ENCODE measurements around the gene KRT4. TPM values are rescaled to one million over a fixed set of nuclear protein-coding genes. Genes with fewer than 3 reads are reported as not detected.

Gene KRT4
- total and polyA plus RNA-seq, 2 donors (not counting 3 experiments of a cell fraction or from before 2014, with no cell fraction given), result not detected

DNA sequence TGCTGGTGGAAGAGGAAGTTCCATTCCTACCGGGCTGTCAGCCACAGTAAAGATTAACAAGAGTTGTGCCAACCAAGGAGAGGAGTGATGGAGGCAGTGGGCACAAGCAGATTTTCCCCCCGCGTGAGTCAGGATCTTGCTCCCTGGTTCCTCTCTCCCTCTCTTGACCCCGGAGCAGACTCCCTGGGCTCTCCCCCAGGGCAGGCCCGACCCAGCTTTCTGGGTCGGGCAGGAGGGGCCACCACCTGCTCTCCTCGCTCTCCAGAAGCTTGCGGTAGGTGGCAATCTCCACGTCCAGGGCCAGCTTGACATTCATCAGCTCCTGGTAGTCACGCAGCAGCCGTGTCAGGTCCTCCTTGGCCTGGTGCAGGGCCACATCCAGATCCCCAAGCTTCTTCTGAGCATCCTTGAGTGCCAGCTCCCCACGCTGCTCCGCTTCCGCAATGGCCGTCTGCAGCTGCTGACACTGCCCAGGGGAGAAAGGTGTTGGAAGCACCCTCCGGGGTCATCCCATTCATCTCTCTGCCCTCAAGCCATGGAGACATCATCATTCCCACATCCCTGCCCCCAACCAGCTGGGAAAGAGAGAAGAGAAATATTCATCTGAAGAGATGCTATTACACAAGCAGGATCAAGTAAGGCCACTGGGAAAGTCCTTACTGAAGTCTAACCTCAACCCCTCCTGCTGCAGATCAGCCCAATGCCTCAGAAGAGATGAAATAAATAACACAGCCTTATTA is 9.0 kb upstream of the KRT4 start:
- H3K9ac ChIP-seq (replicated peaks; ENCODE audit: extremely low read depth, insufficient read depth, low read length), result no peak overlapping the region
- intact Hi-C loops (cut with micrococcal nuclease), result loop anchor here (5.0 kb wide), 1 partner anchor 531 kb away; the partner anchor contains the start of gene KRT81
- H3K4me1 ChIP-seq (ENCODE audit: control insufficient read depth, extremely low read depth, insufficient read depth, low read length), result no peaks in the 10 kb centered on the region
- H3K9me3 ChIP-seq (replicated peaks; ENCODE audit: control insufficient read depth, insufficient read depth, low read length), result no peaks in the 10 kb centered on the region
- DNase-seq (ENCODE audit: low read depth, low spot score) (no peak), FAIRE-seq (no peak)
- no peak overlapping the region for H3K27ac ChIP-seq (ENCODE audit: insufficient read depth, low read depth, low read length)
- no peak overlapping the region for H2AFZ ChIP-seq (ENCODE audit: low read depth, low read length)
- TF ChIP-seq MYC (IDR thresholded peaks at IDR 0.05; ENCODE audit: low read depth, low read length), result no peak
- TF ChIP-seq JUN (IDR thresholded peaks at IDR 0.05; ENCODE audit: borderline replicate concordance, insufficient read depth, insufficient read length, low read depth), result no peak
- TF ChIP-seq EZH2 (IDR thresholded peaks at IDR 0.05; ENCODE audit: borderline replicate concordance, low read depth, low read length, severe bottlenecking), result no peak
- TF ChIP-seq FOS (IDR thresholded peaks at IDR 0.05; ENCODE audit: borderline replicate concordance, insufficient read depth, low read length), result no peak
- POLR2A ChIA-PET, result no interaction called here
- CTCF ChIA-PET, result interaction anchor here (1.0 to 1.2 kb wide), 2 partner anchors 17 to 43 kb away, joined by 3 read pairs; no protein-coding TSS in a partner anchor
- H3K4me3 ChIP-seq (replicated peaks in 1 of 3; ENCODE audit: insufficient read depth in 1 of 3, low read depth in 1 of 3, low read length in 3 of 3), result no peak overlapping the region
- dilution Hi-C loops (cut with MboI; ENCODE audit: extremely low pct_ligation_motif_present, low sequenced_read_pairs), result no loop called here
- H3K79me2 ChIP-seq (ENCODE audit: control insufficient read depth, insufficient read depth, low read length), result no peaks in the 10 kb centered on the region
- no peaks in the 10 kb centered on the region for H3K9me1 ChIP-seq (replicated peaks; ENCODE audit: control insufficient read depth, extremely low read depth, insufficient read depth, low read length)
- H4K20me1 ChIP-seq (replicated peaks; ENCODE audit: control insufficient read depth, extremely low read depth, insufficient read depth, low read length), result no peaks in the 10 kb centered on the region
- peaks cover 0 to 1% of the 10 kb centered on the region in 2 experiments for H3K27me3 ChIP-seq (ENCODE audit: control insufficient read depth in 2 of 2, insufficient read depth in 2 of 2, low read length in 2 of 2)
- no peak overlapping the region for H3K4me2 ChIP-seq (ENCODE audit: insufficient read depth, low read length)
- BruUV-seq (replicated peaks), result no TSS peak
- no peaks in the 10 kb centered on the region for H3K36me3 ChIP-seq (ENCODE audit: control insufficient read depth in 2 of 2, extremely low read depth in 1 of 2, insufficient read depth in 2 of 2, low read length in 2 of 2)

GRCh38 chr12:52821826-52822660 is 8.1 kb upstream of the KRT4 start:
- Histone ChIP-seq H3K9ac (replicated peaks; ENCODE audit: extremely low read depth, insufficient read depth, low read length) (no peak overlapping the region), H3K9me1 (replicated peaks; ENCODE audit: control insufficient read depth, extremely low read depth, insufficient read depth, low read length) (no peaks in the 10 kb centered on the region), H3K27ac (ENCODE audit: insufficient read depth, low read depth, low read length) (no peak overlapping the region), H3K27me3 (ENCODE audit: control insufficient read depth in 2 of 2, insufficient read depth in 2 of 2, low read length in 2 of 2) (peaks cover 0 to 1% of the 10 kb centered on the region in 2 experiments), H3K4me1 (ENCODE audit: control insufficient read depth, extremely low read depth, insufficient read depth, low read length) (no peaks in the 10 kb centered on the region), H3K36me3 (ENCODE audit: control insufficient read depth in 2 of 2, extremely low read depth in 1 of 2, insufficient read depth in 2 of 2, low read length in 2 of 2) (no peaks in the 10 kb centered on the region), H3K4me2 (ENCODE audit: insufficient read depth, low read length) (no peak overlapping the region), H2AFZ (ENCODE audit: low read depth, low read length) (no peak overlapping the region), H4K20me1 (replicated peaks; ENCODE audit: control insufficient read depth, extremely low read depth, insufficient read depth, low read length) (no peaks in the 10 kb centered on the region), H3K4me3 (replicated peaks in 1 of 3; ENCODE audit: insufficient read depth in 1 of 3, low read depth in 1 of 3, low read length in 3 of 3) (no peak overlapping the region), H3K9me3 (replicated peaks; ENCODE audit: control insufficient read depth, insufficient read depth, low read length) (no peaks in the 10 kb centered on the region), H3K79me2 (ENCODE audit: control insufficient read depth, insufficient read depth, low read length) (no peaks in the 10 kb centered on the region)
- CTCF ChIA-PET, result interaction anchor here (1.0 to 1.9 kb wide), 2 partner anchors 43 to 44 kb away, joined by 3 to 5 read pairs; no protein-coding TSS in a partner anchor
- DNase-seq (ENCODE audit: low read depth, low spot score), result no peak
- no peak for FAIRE-seq
- TF ChIP-seq, protein P1, sequence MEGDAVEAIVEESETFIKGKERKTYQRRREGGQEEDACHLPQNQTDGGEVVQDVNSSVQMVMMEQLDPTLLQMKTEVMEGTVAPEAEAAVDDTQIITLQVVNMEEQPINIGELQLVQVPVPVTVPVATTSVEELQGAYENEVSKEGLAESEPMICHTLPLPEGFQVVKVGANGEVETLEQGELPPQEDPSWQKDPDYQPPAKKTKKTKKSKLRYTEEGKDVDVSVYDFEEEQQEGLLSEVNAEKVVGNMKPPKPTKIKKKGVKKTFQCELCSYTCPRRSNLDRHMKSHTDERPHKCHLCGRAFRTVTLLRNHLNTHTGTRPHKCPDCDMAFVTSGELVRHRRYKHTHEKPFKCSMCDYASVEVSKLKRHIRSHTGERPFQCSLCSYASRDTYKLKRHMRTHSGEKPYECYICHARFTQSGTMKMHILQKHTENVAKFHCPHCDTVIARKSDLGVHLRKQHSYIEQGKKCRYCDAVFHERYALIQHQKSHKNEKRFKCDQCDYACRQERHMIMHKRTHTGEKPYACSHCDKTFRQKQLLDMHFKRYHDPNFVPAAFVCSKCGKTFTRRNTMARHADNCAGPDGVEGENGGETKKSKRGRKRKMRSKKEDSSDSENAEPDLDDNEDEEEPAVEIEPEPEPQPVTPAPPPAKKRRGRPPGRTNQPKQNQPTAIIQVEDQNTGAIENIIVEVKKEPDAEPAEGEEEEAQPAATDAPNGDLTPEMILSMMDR (IDR thresholded peaks at IDR 0.05; ENCODE audit: extremely low read depth in 1 of 2, insufficient read depth in 1 of 2, low read depth in 1 of 2, low read length in 2 of 2), result no peak
- TF ChIP-seq JUN (IDR thresholded peaks at IDR 0.05; ENCODE audit: borderline replicate concordance, insufficient read depth, insufficient read length, low read depth) (no peak), FOS (IDR thresholded peaks at IDR 0.05; ENCODE audit: borderline replicate concordance, insufficient read depth, low read length) (no peak), GATA2 (IDR thresholded peaks at IDR 0.05; ENCODE audit: insufficient read depth, insufficient read length, low read depth, low read length) (no peak)
- BruUV-seq (replicated peaks), result no TSS peak
- POLR2A ChIA-PET, result no interaction called here
- dilution Hi-C loops (cut with MboI; ENCODE audit: extremely low pct_ligation_motif_present, low sequenced_read_pairs), result no loop called here
- intact Hi-C loops (cut with micrococcal nuclease), result loop anchor here (5.0 kb wide), 1 partner anchor 530 kb away; the partner anchor contains the start of gene KRT81
